CD4-positive, alpha-beta T cell treated with Interleukin-6 at 100 ng/mL for 8 hours (primary cell): ENCODE results near the gene GOLGA5.

ENCODE experiments used
- DNase-seq: peaks from one replicate; pipeline ENCODE4 v3.0.0-alpha.2; 2020; ENCODE audit warnings: mixed read lengths, low spot score

Gene GOLGA5

GRCh38 chr14:92883066-92883465 lies 89.0 kb downstream of the GOLGA5 start:
- no peak for DNase-seq

- DNase-seq = no peak
Observed at GRCh38 chr14:92884410-92884809, 90.3 kb downstream of the GOLGA5 start.

- DNase-seq = no peak
Observed at GRCh38 chr14:92885279-92886061, 91.4 kb downstream of the GOLGA5 start.

GRCh38 chr14:92886337-92886736 lies 92.2 kb downstream of the GOLGA5 start:
- DNase-seq = no peak

- DNase-seq = no peak
Observed at GRCh38 chr14:92887157-92887556, 93.1 kb downstream of the GOLGA5 start.

GRCh38 chr14:92888896-92889295 lies 94.8 kb downstream of the GOLGA5 start:
- no peak for DNase-seq
